IMR-90 (cell line): ENCODE results near the gene DOCK9. TPM values are rescaled to one million over a fixed set of nuclear protein-coding genes. Genes with fewer than 3 reads are reported as not detected.

Experiments used
- ATAC-seq: fragments of 200-7000 bp; cut with Tn5 transposase; 2 replicates; pipeline ENCODE4 v1.9.1; 2020; ENCODE audit warnings: low read depth, mild to moderate bottlenecking, moderate library complexity
- BruUV-seq: library from RNA; stranded (reverse); fragments of 400-500 nt; replicated peaks from 2 replicates; lab custom pipeline; 2021; lab: Mats Ljungman, UMichigan
- CTCF ChIA-PET: fragments of 300-600 bp; formaldehyde crosslinking; extraction: SDS; loops from one replicate; lab custom pipeline; 2021; ENCODE audit warnings: antibody characterized with exemption; lab: Yijun Ruan, JAX
- POLR2A ChIA-PET: fragments of 300-600 bp; sonication (Branson Sonifier 250); formaldehyde crosslinking; loops from one replicate; lab custom pipeline; 2022; ENCODE audit warnings: antibody characterized with exemption; ENCODE audit not compliant: unreplicated experiment; lab: Charles Lee
- DNase-seq: peaks from one replicate; pipeline ENCODE4 v3.0.0; 2013
- H2AFZ ChIP-seq: replicated peaks from 2 replicates; pipeline ENCODE3; 2013; ENCODE audit warnings: low read length, mild to moderate bottlenecking; ENCODE audit not compliant: poor library complexity
- H2AK5ac ChIP-seq: 2 replicates; pipeline ENCODE4 v1.6.1; 2013; ENCODE audit warnings: low read depth, low read length, inconsistent platforms
- H2AK9ac ChIP-seq: replicated peaks from 2 replicates; pipeline ENCODE3; 2013; ENCODE audit warnings: mild to moderate bottlenecking, low read depth, low read length, moderate library complexity; ENCODE audit not compliant: poor library complexity
- H2BK120ac ChIP-seq: 2 replicates; pipeline ENCODE4 v1.6.1; 2013; ENCODE audit warnings: low read depth, low read length, inconsistent platforms
- H2BK15ac ChIP-seq: 3 replicates; pipeline ENCODE4 v1.6.1; 2013; ENCODE audit warnings: low read depth, low read length, inconsistent platforms
- H2BK20ac ChIP-seq: 2 replicates; pipeline ENCODE4 v1.6.1; 2013; ENCODE audit warnings: low read depth, mild to moderate bottlenecking, inconsistent platforms, low read length, moderate library complexity
- H2BK5ac ChIP-seq: 2 replicates; pipeline ENCODE4 v1.6.1; 2013; ENCODE audit warnings: mild to moderate bottlenecking, low read depth, low read length, inconsistent platforms; ENCODE audit not compliant: poor library complexity, severe bottlenecking
- H3K14ac ChIP-seq: replicated peaks from 2 replicates; pipeline ENCODE4 v1.6.1; 2013; ENCODE audit warnings: low read depth, low read length, inconsistent platforms
- H3K18ac ChIP-seq: 2 replicates; pipeline ENCODE4 v1.6.1; 2013; ENCODE audit warnings: low read depth, low read length, control low read depth
- H3K23ac ChIP-seq: 2 replicates; pipeline ENCODE4 v1.6.1; 2013; ENCODE audit warnings: low read depth, low read length, inconsistent platforms
- H3K27ac ChIP-seq: 2 replicates; pipeline ENCODE4 v1.5.1; 2013; ENCODE audit warnings: mild to moderate bottlenecking, control low read depth, low read length; ENCODE audit not compliant: insufficient read depth
- H3K27me3 ChIP-seq: 2 replicates; pipeline ENCODE4 v1.6.1; 2013; ENCODE audit warnings: low read length; ENCODE audit not compliant: control insufficient read depth, insufficient read depth
- H3K36me3 ChIP-seq: 2 replicates; pipeline ENCODE4 v1.6.1; 2013; ENCODE audit warnings: low read length, mixed read lengths; ENCODE audit not compliant: control insufficient read depth, insufficient read depth
- H3K4ac ChIP-seq: 2 replicates; pipeline ENCODE4 v1.6.1; 2013; ENCODE audit warnings: low read depth, low read length, inconsistent platforms
- H3K4me1 ChIP-seq: 2 replicates; pipeline ENCODE4 v1.6.1; 2013; ENCODE audit warnings: low read length, mixed read lengths; ENCODE audit not compliant: control insufficient read depth, insufficient read depth
- H3K4me2 ChIP-seq: 2 replicates; pipeline ENCODE4 v1.6.1; 2013; ENCODE audit warnings: low read depth, mild to moderate bottlenecking, control low read depth, low read length, moderate library complexity
- H3K4me3 ChIP-seq: 2 replicates; pipeline ENCODE4 v1.5.1; 2013; ENCODE audit warnings: low read depth, mild to moderate bottlenecking, control low read depth, low read length, moderate library complexity; ENCODE audit not compliant: insufficient read depth
- H3K56ac ChIP-seq: 2 replicates; pipeline ENCODE4 v1.6.1; 2013; ENCODE audit warnings: low read length, inconsistent platforms; ENCODE audit not compliant: insufficient read depth; ENCODE audit errors: extremely low read depth
- H3K79me1 ChIP-seq, 2 experiments: 2 replicates each; pipeline ENCODE4 v1.6.1; 2013; ENCODE audit warnings: low read length in 2 of 2, inconsistent platforms in 1 of 2, low read depth in 1 of 2
- H3K9ac ChIP-seq: 2 replicates; pipeline ENCODE4 v1.6.1; 2013; ENCODE audit warnings: low read depth, low read length, control low read depth
- H3K9me1 ChIP-seq: 2 replicates; pipeline ENCODE4 v1.6.1; 2013; ENCODE audit warnings: low read length, inconsistent platforms; ENCODE audit not compliant: insufficient read depth
- H3K9me3 ChIP-seq: 2 replicates; pipeline ENCODE4 v1.6.1; 2013; ENCODE audit warnings: low read length; ENCODE audit not compliant: control insufficient read depth, insufficient read depth
- H4K20me1 ChIP-seq: 2 replicates; pipeline ENCODE4 v1.6.1; 2013; ENCODE audit warnings: low read length, inconsistent platforms; ENCODE audit not compliant: insufficient read depth
- H4K5ac ChIP-seq: 2 replicates; pipeline ENCODE4 v1.6.1; 2013; ENCODE audit warnings: mild to moderate bottlenecking, low read depth, low read length, control low read depth
- H4K8ac ChIP-seq, 2 experiments: 2 replicates each; pipeline ENCODE4 v1.6.1; 2013; ENCODE audit warnings: low read depth in 2 of 2, low read length in 2 of 2, control low read depth in 1 of 2, inconsistent platforms in 1 of 2
- H4K91ac ChIP-seq: 2 replicates; pipeline ENCODE4 v1.6.1; 2013; ENCODE audit warnings: low read depth, low read length, inconsistent platforms; ENCODE audit not compliant: insufficient read depth
- CEBPB ChIP-seq: IDR thresholded peaks from 2 replicates; pipeline ENCODE4 v1.6.1; 2012; ENCODE audit warnings: low read depth, low read length, improper control_type of control experiment
- CHD1 ChIP-seq: IDR thresholded peaks from 2 replicates; pipeline ENCODE4 v1.6.1; 2012; ENCODE audit warnings: low read depth, low read length, improper control_type of control experiment
- FOS ChIP-seq: fragments of 150-350 bp; IDR thresholded peaks from 2 replicates; pipeline ENCODE4 v1.6.1; 2016; ENCODE audit warnings: low read depth, low read length
- MAFK ChIP-seq: IDR thresholded peaks from 2 replicates; pipeline ENCODE4 v1.6.1; 2012; ENCODE audit warnings: low read depth, low read length, improper control_type of control experiment
- MAZ ChIP-seq: IDR thresholded peaks from 2 replicates; pipeline ENCODE4 v1.6.1; 2012; ENCODE audit warnings: low read depth, mild to moderate bottlenecking, low read length, improper control_type of control experiment, moderate library complexity, borderline replicate concordance
- MXI1 ChIP-seq: IDR thresholded peaks from 2 replicates; pipeline ENCODE4 v1.6.1; 2012; ENCODE audit warnings: low read depth, mild to moderate bottlenecking, low read length, moderate library complexity, borderline replicate concordance
- NFE2L2 ChIP-seq: fragments of 150-350 bp; IDR thresholded peaks from 2 replicates; pipeline ENCODE4 v1.6.1; 2016; ENCODE audit warnings: low read depth, mild to moderate bottlenecking, low read length
- POLR2A ChIP-seq: IDR thresholded peaks from 2 replicates; pipeline ENCODE4 v1.6.1; 2012; ENCODE audit warnings: mild to moderate bottlenecking, low read depth, low read length
- RAD21 ChIP-seq: IDR thresholded peaks from 2 replicates; pipeline ENCODE4 v1.6.1; 2012; ENCODE audit warnings: low read length, improper control_type of control experiment
- RCOR1 ChIP-seq: IDR thresholded peaks from 2 replicates; pipeline ENCODE4 v1.6.1; 2012; ENCODE audit warnings: mild to moderate bottlenecking, low read length, improper control_type of control experiment; ENCODE audit not compliant: insufficient replicate concordance
- RFX5 ChIP-seq: IDR thresholded peaks from 2 replicates; pipeline ENCODE4 v1.8.0; 2012; ENCODE audit warnings: low read depth, mild to moderate bottlenecking, low read length, moderate library complexity
- WGBS, 2 experiments: methylation state at CpG; one replicate each; pipeline versions ENCODE4 v1.1.5 to v1.1.7; 2013; ENCODE audit warnings: missing lambda C conversion rate in 2 of 2; ENCODE audit not compliant: insufficient read length in 1 of 2; ENCODE audit errors: extremely low coverage in 2 of 2; 5-methylcytosine and 5-hydroxymethylcytosine counted together
- dilution Hi-C: fragments of 300-500 bp; cut with HindIII; formaldehyde crosslinking; loops from one replicate; pipeline ENCODE4 v1.14.3; 2018; ENCODE audit warnings: low sequenced_read_pairs; ENCODE audit not compliant: unreplicated experiment
- in situ Hi-C: fragments of 300-500 bp; cut with MboI; formaldehyde crosslinking; loops from 3 replicates; pipeline ENCODE4 v1.14.3; 2019; ENCODE audit warnings: low sequenced_read_pairs, inconsistent platforms, mixed read lengths
- intact Hi-C: fragments of 100-400 bp; cut with micrococcal nuclease; formaldehyde crosslinking; loops from 2 replicates; pipeline ENCODE4 v1.10.0; 2022
- polyA plus RNA-seq, 3 experiments: library from polyadenylated mRNA; depleted of rRNA; stranded (reverse); fragments of >200 nt; gene quantifications; 2 replicates each; pipeline ENCODE4 v1.2.3, GENCODE V29; 2012; ENCODE audit warnings: low replicate concordance in 1 of 3
- total RNA-seq: library from RNA; depleted of rRNA; stranded (reverse); fragments of >200 nt; gene quantifications from 2 replicates; pipeline ENCODE4 v1.2.3, GENCODE V29; 2012
- TF ChIP-seq, protein P1 (sequence below): fragments of 150-350 bp; IDR thresholded peaks from 2 replicates; pipeline ENCODE4 v1.6.1; 2017; ENCODE audit warnings: mild to moderate bottlenecking, antibody characterized with exemption, low read length, low read depth
- TF ChIP-seq, protein P2 (sequence below): conservative IDR thresholded peaks from 2 replicates; pipeline ENCODE4 v1.5.1; 2012; ENCODE audit warnings: mild to moderate bottlenecking, low read depth, low read length, improper control_type of control experiment

The DOCK9 gene
- total and polyA plus RNA-seq, 2 of the 4 experiments (the other 2 are of a cell fraction) = 4.8 to 7.2 TPM

DNA sequence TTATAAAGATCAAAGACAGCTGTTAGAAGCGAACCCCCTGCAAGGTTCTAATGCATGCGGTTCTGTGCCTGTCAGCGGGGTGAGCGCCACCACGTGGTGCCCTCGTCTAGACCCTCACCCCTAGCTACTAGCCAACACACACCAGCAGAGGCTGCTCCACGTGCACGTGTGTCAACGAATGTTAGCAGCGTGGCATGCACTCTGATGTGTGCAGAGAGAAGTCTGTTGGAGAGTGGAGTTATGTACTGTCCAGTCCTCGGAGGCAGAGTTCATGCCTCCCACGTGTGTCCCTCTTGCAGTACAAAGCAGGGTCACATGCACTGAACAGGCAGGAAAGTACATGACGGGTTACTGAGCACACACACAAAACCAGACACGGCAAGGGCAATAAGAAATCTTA, 150.4 kb downstream of the DOCK9 start:
- Histone ChIP-seq H2AK9ac (no peak overlapping the region), H3K18ac (no peak overlapping the region), H3K79me1 (no peaks in the 10 kb centered on the region), H4K91ac (no peak overlapping the region), H4K5ac (no peak overlapping the region), H3K27ac (no peak overlapping the region), H4K20me1 (no peaks in the 10 kb centered on the region), H3K23ac (no peak overlapping the region; the same call in 1 of the 2 replicates), H4K8ac (no peak overlapping the region), H3K14ac (no peak overlapping the region), H3K56ac (no peak overlapping the region), H3K27me3 (no peaks in the 10 kb centered on the region), H2BK15ac (no peak overlapping the region), H3K9ac (no peak overlapping the region), H2AK5ac (no peak overlapping the region), H2BK20ac (no peak overlapping the region), H2BK5ac (no peak overlapping the region), H2BK120ac (no peak overlapping the region), H3K4me3 (no peak overlapping the region), H3K9me3 (no peaks in the 10 kb centered on the region), H3K4ac (no peak overlapping the region), H2AFZ (peak overlapping the region; percentile 23), H3K9me1 (peaks cover 15% of the 10 kb centered on the region; the same call in 1 of the 2 replicates), H3K4me2 (no peak overlapping the region), H3K36me3 (no peaks in the 10 kb centered on the region), H3K4me1 (no peaks in the 10 kb centered on the region)
- no TSS peak for BruUV-seq
- CTCF ChIA-PET = interaction anchor here (0.6 to 3.4 kb wide), 3 partner anchors 9 to 257 kb away, joined by 3 to 17 read pairs (median 8); no protein-coding TSS in a partner anchor
- 63% methylated on average over 2 of the region's 14 CpGs; no CpG with 5 or more reads in 1 of the 2 experiments for WGBS, 2 experiments
- POLR2A ChIA-PET = no interaction called here
- DNase-seq = no peak
- in situ Hi-C loops = loop anchor here (25.0 kb wide), 2 partner anchors 690 to 965 kb away; partner anchors contain the start of gene FARP1
- dilution Hi-C loops = no loop called here
- intact Hi-C loops = no loop called here
- TF ChIP-seq FOS (no peak), CEBPB (no peak), POLR2A (no peak), NFE2L2 (no peak), MXI1 (no peak), MAZ (no peak), RAD21 (no peak), CHD1 (no peak), MAFK (no peak), RFX5 (no peak), RCOR1 (no peak)
- TF ChIP-seq, protein P1, sequence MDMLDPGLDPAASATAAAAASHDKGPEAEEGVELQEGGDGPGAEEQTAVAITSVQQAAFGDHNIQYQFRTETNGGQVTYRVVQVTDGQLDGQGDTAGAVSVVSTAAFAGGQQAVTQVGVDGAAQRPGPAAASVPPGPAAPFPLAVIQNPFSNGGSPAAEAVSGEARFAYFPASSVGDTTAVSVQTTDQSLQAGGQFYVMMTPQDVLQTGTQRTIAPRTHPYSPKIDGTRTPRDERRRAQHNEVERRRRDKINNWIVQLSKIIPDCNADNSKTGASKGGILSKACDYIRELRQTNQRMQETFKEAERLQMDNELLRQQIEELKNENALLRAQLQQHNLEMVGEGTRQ = no peak
- TF ChIP-seq, protein P2, sequence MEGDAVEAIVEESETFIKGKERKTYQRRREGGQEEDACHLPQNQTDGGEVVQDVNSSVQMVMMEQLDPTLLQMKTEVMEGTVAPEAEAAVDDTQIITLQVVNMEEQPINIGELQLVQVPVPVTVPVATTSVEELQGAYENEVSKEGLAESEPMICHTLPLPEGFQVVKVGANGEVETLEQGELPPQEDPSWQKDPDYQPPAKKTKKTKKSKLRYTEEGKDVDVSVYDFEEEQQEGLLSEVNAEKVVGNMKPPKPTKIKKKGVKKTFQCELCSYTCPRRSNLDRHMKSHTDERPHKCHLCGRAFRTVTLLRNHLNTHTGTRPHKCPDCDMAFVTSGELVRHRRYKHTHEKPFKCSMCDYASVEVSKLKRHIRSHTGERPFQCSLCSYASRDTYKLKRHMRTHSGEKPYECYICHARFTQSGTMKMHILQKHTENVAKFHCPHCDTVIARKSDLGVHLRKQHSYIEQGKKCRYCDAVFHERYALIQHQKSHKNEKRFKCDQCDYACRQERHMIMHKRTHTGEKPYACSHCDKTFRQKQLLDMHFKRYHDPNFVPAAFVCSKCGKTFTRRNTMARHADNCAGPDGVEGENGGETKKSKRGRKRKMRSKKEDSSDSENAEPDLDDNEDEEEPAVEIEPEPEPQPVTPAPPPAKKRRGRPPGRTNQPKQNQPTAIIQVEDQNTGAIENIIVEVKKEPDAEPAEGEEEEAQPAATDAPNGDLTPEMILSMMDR = no peak
- ATAC-seq = no peak
